Lung microvascular endothelial cell (primary cell): ENCODE measurements around the gene PTPRN2. TPM values are rescaled to one million over a fixed set of nuclear protein-coding genes. Genes with fewer than 3 reads are reported as not detected.

ENCODE experiments used
- DNase-seq, 2 donors: peaks; one replicate each; pipeline versions ENCODE4 v3.0.0 to v3.0.0-alpha.2; 2010; ENCODE audit warnings: low read depth in 2 of 2
- total RNA-seq: library from RNA; depleted of rRNA; stranded (reverse); fragments of >200 nt; gene quantifications from 2 replicates; pipeline ENCODE4 v1.2.1, GENCODE V29; 2014

PTPRN2 gene
- total RNA-seq, 1 donor from 2014 or later: 4.6 TPM

- DNase-seq: no peak
Observed at GRCh38 chr7:158404031-158404761, 183.4 kb downstream of the PTPRN2 start.

DNA sequence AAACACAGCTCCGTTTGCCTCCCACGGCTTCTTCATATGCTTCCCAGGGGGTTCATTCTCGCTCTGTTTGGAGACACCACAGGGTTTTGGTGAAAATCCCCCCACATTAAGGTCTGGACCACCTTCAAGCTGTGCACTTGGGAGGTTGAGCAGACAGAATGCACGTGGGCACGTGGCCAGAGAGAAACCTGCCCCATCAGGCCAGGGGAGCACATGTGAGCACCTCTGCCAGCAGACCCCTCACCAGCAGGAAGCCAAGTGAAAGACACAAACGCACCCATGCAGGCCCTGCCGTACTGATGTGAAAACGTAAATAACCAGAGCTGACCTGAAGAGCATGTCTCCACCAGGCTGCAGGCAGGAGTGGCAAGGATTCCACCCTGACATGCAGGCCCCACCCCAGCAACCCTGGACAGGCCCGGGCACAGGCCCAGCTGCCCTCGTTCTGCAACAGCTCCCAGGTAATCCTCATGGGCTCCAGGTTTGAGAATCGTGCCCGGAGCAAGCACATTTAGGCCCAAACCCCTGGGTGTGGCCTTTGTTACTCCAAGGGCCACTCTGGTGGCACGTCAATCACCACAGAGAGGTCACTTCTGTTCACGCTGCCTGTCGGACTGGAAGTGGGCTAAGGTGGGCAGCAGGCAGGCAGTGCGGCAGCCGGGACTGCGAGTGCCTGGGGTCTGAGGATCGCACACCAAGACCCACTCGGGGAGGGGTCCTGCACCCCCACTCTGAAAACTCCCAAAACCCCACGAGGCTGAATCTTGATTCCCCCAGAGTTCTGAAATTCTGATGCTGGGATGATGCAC is 184.4 kb downstream of the PTPRN2 start:
- DNase-seq: no peak

GRCh38 chr7:158402471-158402870 is 185.2 kb downstream of the PTPRN2 start:
- DNase-seq: no peak

- no peak for DNase-seq
Observed at GRCh38 chr7:158401826-158402225, 185.8 kb downstream of the PTPRN2 start.

DNA sequence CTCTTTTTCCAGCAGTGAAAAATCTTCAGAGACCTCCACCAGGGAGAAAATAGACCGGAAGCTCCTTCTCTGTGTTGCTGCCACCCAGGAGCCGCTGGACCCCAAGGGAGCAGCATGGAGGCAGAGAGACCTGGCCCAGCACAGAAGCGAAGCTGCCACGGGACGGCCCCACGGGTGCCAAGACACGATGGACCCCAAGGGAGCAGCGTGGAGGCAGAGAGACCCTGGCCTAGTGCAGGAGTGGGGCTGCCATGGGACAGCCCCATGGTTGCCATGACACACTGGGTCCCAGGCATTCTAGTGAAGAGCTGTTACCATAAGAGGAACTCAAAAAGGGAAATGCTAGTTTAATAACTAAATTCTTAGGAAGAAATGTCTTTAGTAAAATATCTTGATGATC is 186.3 kb downstream of the PTPRN2 start:
- no peak for DNase-seq

- DNase-seq: no peak
Observed at GRCh38 chr7:158400601-158401225, 186.9 kb downstream of the PTPRN2 start.

- DNase-seq: no peak
Observed at GRCh38 chr7:158399762-158400161, 187.9 kb downstream of the PTPRN2 start.

DNA sequence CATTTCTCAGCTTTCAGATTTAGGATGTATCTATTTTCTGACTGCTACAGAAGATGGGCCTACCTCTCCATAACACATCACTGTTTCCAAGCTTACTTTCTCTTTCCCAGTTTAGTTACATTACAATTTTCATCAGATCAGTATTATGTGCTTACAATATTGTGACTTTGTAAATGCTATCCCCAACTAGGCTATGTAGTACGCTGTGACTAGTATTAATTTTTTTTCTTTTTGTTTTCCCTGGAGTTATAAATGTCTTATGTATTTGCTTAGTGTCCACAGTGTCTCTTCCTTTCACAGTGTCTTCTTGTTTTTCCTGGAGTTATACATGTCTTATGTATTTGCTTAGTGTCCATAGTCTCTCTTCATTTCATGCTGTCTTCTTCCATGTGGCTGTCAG is 188.9 kb downstream of the PTPRN2 start:
- DNase-seq: no peak

DNA sequence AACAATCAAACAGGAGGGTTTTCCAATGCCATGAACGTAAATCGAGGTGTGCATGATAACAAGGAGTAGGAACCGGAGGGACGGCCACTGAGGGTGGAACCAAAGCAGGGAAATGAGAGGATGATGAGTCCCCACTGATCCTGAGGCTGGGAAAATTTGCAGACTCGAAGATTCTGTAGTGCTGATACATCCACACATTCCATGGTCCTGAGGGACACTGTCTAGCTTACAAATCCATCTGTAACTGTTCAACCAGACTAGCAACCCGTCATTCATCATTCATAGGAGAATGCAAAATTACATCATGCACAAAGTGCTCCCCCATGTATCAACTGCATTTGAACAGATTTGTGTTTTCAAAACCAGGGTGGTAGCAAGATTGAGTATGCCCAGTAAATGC is 189.7 kb downstream of the PTPRN2 start:
- DNase-seq: no peak

DNA sequence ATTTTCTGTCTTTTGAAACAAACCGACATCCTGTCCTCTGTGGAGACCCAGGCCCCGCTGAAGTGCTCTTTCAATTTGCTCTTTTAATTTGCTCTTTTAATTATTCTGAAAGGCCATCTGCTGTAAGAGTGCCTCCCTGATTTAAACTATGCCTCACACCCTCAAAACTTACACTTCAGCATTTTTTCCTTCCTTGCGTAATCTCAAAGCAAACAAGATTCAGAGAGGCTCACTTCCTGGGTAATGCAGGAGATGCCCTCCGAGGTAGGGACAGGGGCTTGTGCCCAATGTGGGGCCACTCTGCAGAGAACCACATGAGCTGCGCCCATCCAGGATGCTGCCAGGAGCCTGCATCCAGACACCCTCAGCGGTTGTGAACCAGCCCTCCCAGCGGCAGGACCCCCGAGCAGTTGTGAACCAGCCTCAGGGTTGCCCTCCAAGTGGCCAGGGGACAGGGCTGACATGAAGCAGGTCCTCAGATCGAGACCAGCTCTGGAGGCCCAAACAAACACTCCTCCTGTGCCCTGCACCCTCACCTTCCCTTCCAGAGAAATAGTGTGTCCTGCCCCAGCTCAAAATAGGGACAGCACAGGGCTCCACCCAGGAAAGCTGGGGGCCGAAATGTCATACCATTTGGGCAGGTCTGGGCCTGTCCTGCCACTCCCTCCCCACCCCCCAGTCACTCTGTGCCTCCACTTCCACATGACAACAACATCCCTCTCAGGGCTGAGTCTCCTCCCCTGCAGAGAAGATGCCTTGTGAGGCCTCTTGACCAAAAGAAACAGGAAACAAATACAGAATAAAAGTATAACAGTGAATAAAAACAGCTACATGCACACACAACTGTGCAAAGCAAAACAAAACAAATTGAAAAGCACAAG is 190.4 kb downstream of the PTPRN2 start:
- DNase-seq: no peak

DNA sequence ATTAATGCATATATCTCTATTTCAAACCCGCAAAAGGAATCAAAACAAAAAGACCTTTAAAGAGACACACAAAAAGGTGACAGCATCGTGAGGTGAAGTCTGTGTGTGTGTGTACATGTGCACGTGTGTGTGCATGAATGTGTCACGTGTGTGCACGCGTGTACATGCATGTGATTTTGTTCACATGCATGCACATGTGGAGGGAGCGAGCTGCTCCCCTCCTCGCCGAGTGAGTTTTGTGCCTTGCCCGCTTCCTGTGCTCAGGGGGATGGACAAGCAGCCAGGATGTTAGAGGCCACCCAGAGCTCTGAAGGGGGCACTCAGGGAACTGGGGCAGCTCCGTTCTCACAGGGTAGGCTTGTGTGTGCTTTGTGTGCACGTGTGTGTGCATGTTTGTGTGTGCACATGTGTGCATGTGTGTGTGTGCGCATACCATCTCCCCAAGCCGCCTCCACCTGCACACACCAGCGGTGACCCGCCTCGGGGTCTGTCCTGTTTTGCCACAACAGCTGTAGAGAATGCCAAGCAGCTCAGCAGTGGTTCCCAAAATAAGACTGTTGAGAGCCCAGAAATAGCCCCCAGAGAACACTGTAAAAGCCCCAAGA is 191.2 kb downstream of the PTPRN2 start:
- no peak for DNase-seq

DNA sequence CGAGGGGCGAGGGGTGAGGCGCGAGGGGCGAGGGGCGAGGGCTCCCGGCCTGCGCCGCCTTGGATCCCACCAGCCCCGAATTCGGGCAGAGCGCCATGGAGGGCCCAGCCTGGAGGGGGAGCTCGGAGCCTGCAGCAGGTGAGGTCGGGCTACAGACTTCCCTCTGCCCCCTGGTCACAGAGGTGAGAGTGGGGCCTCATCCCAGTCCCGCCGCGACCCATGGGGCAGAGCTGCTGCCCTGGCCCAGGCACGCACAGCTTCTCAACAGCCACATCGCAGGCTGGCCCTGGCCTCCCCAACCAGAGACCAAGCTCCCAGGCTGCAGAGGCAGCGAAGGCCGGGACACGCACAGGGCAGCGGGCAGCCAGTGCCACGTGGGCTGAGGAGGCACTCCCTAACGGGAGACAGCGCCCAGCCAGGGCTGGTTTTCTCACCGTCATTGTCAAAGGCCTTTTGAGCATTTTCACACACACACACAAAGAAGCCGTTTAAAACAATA is 191.8 kb downstream of the PTPRN2 start:
- DNase-seq: no peak

GRCh38 chr7:158395349-158395748 is 192.3 kb downstream of the PTPRN2 start:
- peak in 1 of 2 donors; percentile 3 for DNase-seq

- DNase-seq: no peak
Observed at GRCh38 chr7:158394936-158395335, 192.7 kb downstream of the PTPRN2 start.

- DNase-seq: no peak
Observed at GRCh38 chr7:158393926-158394625, 193.5 kb downstream of the PTPRN2 start.

DNA sequence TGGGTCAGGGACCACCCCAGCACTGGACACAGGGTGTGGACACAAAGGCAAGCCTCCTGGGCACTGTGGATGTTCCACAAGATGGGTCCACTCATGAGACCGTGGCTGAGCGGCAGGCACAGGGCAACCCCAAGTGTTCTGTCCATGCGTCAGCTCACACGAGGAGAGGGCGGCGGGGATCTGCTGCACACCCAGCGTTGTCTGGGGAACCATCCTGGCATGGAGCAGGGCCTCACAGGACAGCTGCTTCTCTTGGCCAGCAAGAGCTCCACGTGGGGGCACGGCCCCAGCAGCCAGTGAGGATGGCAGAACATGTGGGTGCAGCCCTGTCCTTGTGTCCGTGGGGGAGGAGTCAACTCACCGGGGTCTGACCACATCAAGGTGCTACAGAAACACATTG is 195.4 kb downstream of the PTPRN2 start:
- no peak for DNase-seq

DNA sequence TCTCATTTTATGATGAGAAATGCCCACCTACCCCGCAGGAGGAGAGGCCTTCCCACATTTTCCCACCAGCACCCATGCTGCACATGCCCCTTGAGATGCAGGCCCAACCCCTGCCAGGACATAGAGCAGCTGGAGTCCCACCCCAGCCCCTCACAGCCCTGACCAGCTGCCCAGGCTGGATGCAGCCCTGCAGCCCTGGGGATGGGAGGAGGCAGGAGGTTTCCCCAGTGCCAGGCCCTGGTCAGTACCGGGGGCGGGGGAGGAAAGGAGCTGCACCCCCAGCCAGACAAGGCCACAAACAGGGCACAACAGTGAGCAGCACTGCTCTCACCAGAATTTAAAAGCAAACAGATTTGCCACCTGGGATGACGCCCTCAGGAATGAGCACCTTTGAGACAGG is 196.1 kb downstream of the PTPRN2 start:
- DNase-seq: no peak

DNA sequence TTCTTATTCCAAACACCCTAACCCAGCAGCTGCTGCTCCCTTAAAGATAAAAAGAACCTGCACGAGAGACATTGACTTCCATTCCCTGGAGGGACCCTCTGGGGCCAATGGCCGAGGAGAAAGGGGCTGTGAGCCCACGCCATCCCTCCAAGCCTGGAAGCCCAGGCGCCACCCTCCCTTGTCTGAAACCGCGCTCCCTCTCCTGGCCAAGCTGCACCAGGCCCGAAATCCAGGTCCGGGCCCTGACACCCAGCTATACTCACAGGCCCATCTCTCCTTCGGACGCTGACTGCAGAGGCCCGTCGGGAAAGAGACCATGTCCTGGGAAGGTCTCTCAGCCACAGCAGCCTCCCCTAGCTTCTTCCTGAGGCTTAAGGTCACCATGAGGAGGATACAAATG is 196.5 kb downstream of the PTPRN2 start:
- no peak for DNase-seq

GRCh38 chr7:158390460-158390859 is 197.2 kb downstream of the PTPRN2 start:
- DNase-seq: no peak
